ENCODE results near the gene CDC42EP1. TPM values are rescaled to one million over a fixed set of nuclear protein-coding genes. Genes with fewer than 3 reads are reported as not detected.

Gene CDC42EP1
- total RNA-seq, 2 experiments from 2014 or later = 0.42 to 0.47 TPM

DNA sequence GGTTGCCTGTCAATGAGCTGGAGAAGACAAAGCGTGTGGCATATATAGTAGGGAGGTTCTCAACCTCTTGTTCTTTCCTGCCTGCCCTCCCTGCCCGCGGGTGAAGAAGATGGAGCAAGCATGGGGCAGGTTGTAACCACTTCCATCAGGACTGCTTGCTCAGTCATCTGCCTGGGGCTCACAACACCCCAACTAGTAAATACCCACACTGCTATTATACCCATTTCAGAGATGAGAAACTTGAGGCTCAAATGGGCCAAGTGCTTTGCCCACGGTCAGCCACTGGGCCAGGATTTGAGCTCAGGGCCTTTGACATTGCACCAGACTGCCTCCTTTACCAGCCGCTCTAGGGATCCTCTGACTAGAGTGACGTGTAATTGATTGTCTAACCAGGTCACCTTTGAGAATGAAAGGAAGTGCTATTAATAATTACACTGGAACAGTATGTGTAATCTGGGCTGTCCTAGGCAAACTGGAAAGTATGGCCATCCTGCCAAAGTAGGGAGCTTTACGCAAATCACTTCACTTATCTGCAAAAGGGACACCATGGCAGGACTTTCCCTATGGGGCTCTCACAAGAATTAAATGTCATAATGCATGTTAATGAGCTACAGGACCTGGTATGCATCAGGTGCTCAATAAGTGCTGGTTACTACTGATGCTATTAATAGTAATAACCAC is 2.8 kb upstream of the CDC42EP1 start:
- Mint-ChIP-seq H3K36me3 (no peaks in the 10 kb centered on the region), H3K9me3 (ENCODE audit: low read depth) (no peaks in the 10 kb centered on the region), H3K4me3 (no peak overlapping the region), H3K4me1 (peaks cover 15% of the 10 kb centered on the region), H3K27ac (no peak overlapping the region), H3K27me3 (peaks cover 73% of the 10 kb centered on the region)
- DNase-seq (no peak), ATAC-seq (no peak)
- CTCF ChIA-PET = interaction anchor here (1.2 to 22.7 kb wide), 5 partner anchors 10 to 49 kb away, joined by 3 to 661 read pairs (median 8); no protein-coding TSS in a partner anchor

- Mint-ChIP-seq H3K4me1 (peaks cover 16% of the 10 kb centered on the region), H3K27me3 (peaks cover 80% of the 10 kb centered on the region), H3K4me3 (no peak overlapping the region), H3K9me3 (ENCODE audit: low read depth) (no peaks in the 10 kb centered on the region), H3K27ac (no peak overlapping the region), H3K36me3 (no peaks in the 10 kb centered on the region)
- CTCF ChIA-PET = interaction anchor here (0.7 to 22.7 kb wide), 6 partner anchors 8 to 48 kb away, joined by 3 to 661 read pairs (median 6); no protein-coding TSS in a partner anchor
- ATAC-seq (no peak), DNase-seq (no peak)
Measured at GRCh38 chr22:37558815-37559214, 1.5 kb upstream of the CDC42EP1 start.

DNA sequence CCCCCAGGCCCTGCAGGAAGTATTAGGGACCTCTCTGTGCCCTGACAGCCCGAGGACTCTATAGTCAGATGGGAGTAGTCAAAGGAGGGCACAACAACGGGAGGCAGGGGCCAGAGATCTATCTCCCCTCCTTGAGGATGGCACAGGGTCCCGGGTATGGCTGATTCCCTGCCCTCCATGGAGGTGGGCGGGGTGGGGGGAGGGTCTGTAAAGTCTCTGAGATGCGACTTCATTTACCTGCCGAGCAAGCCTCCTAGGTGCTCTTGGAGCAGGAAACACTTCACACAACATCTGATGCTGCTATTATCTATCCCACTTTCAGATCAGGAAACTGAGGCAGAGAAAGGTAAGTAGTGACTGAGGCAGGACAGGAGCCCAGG is 769 bp upstream of the CDC42EP1 start:
- no peak overlapping the region for H3K4me3 Mint-ChIP-seq
- ATAC-seq = no peak
- no peaks in the 10 kb centered on the region for H3K36me3 Mint-ChIP-seq
- H3K27ac Mint-ChIP-seq = no peak overlapping the region
- no peak for DNase-seq
- CTCF ChIA-PET = interaction anchor here (0.7 to 22.7 kb wide), 3 partner anchors 8 to 16 kb away, joined by 3 to 661 read pairs (median 24); no protein-coding TSS in a partner anchor
- H3K27me3 Mint-ChIP-seq = peaks cover 81% of the 10 kb centered on the region
- H3K9me3 Mint-ChIP-seq (ENCODE audit: low read depth) = no peaks in the 10 kb centered on the region
- peaks cover 17% of the 10 kb centered on the region for H3K4me1 Mint-ChIP-seq

DNA sequence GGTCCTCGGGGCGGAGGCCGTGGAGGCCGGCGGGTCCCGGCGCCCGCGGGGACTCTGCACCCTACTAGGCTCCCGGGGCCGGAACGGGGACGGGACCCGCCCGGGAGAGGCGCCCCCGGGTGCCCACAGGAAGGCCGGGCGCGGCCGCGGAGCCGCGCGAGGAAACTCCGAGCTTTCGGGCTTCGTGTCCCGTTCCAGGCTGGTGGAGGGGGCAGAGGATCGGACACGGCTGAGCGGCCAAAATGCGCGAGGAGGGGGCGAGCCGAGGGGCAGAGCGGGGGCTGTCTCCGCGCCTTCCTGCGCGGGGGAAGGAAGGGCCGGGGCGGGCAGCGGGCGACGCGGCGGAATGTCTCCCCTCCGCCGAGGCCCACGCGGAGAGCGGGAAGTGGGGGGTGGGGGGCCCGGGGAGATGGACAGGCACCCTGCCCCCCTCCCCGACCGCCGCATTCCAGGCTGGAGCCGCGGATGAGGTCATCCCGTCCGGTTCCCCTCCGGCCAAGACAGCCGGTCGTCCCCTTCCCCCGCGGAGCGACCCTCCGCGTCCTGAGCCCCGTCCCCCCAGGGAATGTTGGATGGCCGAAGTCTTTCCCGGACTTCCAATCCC is 430 bp downstream of the CDC42EP1 start:
- no peaks in the 10 kb centered on the region for H3K36me3 Mint-ChIP-seq
- H3K4me1 Mint-ChIP-seq = peaks cover 16% of the 10 kb centered on the region
- DNase-seq (no peak), ATAC-seq (no peak)
- CTCF ChIA-PET = interaction anchor here (1.0 to 22.7 kb wide), 5 partner anchors 15 to 32 kb away, joined by 4 to 661 read pairs (median 13); partner anchors contain the start of gene LGALS2
- peak overlapping the region; percentile 13 for H3K4me3 Mint-ChIP-seq
- peaks cover 77% of the 10 kb centered on the region for H3K27me3 Mint-ChIP-seq
- no peaks in the 10 kb centered on the region for H3K9me3 Mint-ChIP-seq (ENCODE audit: low read depth)
- no peak overlapping the region for H3K27ac Mint-ChIP-seq

DNA sequence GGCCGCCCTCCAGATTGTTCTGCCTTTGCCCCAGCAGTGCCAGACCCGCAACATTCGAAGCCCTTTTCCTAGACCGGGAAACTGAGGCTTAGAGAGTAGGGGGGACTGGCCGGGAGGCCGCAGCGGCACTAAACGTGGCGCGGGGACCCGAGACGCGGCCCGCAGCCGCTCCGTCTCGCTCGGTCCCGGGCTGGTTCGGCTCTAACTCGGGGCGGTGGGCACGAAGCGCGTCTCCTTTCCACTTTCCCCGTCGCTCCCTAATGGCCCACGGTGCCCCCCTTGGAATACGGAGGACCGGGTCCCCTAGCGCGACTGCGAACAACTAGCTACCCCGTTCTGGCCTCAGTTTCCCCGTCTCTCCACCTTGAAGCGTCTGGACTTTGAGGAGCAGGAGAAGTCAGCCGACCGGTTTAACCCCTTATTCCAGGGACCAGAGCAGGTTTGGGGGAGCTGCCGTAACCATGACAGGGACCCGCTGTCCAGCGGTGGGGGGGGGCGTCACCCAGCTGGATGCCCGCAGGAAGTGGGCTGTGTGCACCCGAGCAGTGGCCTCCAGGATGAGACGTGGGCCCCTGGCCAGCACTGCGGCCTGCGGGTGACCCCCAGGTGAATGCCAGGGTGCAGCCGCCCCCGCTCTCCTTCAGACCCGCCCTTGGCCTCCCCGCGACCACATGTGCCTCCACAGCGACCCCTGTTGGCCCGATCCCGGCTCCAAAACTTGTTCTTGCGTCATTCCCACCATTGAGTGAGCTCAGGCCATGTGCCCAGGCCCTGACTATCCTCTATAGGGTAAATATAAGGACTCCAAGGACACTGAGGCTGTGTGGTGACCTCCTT is 1.1 kb downstream of the CDC42EP1 start:
- DNase-seq = peak; percentile 87
- H3K4me1 Mint-ChIP-seq = peaks cover 23% of the 10 kb centered on the region
- H3K27ac Mint-ChIP-seq = no peak overlapping the region
- H3K36me3 Mint-ChIP-seq = no peaks in the 10 kb centered on the region
- H3K9me3 Mint-ChIP-seq (ENCODE audit: low read depth) = no peaks in the 10 kb centered on the region
- H3K4me3 Mint-ChIP-seq = peak overlapping the region; percentile 13
- ATAC-seq = peak; percentile 52
- CTCF ChIA-PET = interaction anchor here (0.7 to 22.7 kb wide), 14 partner anchors 9 to 256 kb away, joined by 3 to 661 read pairs (median 4); partner anchors contain the start of genes LGALS1 and LGALS2
- peaks cover 74% of the 10 kb centered on the region for H3K27me3 Mint-ChIP-seq

DNA sequence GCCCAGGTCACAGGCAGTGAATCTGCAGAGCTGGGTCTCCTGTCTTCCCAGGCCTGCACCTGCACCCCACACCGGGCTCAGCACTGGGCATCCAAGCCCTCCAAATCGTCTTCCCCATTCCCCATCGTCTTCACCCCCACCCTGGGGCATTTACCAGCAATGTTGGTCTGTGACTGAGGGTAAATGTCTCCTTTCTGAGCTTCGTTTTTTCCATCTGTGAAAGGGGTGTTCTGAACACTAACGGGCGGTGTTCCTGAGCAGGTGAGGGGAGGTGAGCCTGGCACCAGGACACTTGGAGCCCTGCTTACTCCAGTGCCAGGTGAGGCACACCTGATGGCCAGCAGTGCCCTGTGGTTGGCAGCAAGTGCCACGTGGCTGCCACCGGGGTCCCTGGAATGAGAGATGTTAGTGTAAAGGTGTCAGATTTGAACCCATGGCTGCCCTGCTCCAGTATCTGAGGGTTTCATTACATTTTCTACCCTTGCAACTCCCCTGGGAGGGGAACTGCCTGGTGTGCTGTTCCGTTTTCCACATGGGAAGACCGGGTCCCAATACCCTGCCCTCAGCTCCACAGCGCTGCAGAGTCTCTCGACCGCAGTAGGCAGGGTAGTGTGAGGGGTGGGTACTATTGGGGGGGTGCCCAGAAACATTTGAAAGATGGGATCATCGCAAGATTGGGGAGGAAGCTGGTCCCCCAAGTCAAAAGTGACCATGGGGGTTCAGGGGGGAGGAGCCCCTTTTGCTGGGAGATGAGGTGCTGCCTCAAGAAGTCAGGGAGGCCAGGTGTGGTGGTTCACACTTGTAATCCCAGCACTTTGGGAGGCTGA is 2.0 kb downstream of the CDC42EP1 start:
- H3K9me3 Mint-ChIP-seq (ENCODE audit: low read depth) = no peaks in the 10 kb centered on the region
- CTCF ChIA-PET = interaction anchor here (0.7 to 22.7 kb wide), 14 partner anchors 9 to 257 kb away, joined by 3 to 661 read pairs (median 4); partner anchors contain the start of genes LGALS1 and LGALS2
- H3K27me3 Mint-ChIP-seq = peaks cover 67% of the 10 kb centered on the region
- no peaks in the 10 kb centered on the region for H3K36me3 Mint-ChIP-seq
- H3K4me3 Mint-ChIP-seq = no peak overlapping the region
- ATAC-seq = no peak
- H3K27ac Mint-ChIP-seq = no peak overlapping the region
- peaks cover 32% of the 10 kb centered on the region for H3K4me1 Mint-ChIP-seq
- no peak for DNase-seq

DNA sequence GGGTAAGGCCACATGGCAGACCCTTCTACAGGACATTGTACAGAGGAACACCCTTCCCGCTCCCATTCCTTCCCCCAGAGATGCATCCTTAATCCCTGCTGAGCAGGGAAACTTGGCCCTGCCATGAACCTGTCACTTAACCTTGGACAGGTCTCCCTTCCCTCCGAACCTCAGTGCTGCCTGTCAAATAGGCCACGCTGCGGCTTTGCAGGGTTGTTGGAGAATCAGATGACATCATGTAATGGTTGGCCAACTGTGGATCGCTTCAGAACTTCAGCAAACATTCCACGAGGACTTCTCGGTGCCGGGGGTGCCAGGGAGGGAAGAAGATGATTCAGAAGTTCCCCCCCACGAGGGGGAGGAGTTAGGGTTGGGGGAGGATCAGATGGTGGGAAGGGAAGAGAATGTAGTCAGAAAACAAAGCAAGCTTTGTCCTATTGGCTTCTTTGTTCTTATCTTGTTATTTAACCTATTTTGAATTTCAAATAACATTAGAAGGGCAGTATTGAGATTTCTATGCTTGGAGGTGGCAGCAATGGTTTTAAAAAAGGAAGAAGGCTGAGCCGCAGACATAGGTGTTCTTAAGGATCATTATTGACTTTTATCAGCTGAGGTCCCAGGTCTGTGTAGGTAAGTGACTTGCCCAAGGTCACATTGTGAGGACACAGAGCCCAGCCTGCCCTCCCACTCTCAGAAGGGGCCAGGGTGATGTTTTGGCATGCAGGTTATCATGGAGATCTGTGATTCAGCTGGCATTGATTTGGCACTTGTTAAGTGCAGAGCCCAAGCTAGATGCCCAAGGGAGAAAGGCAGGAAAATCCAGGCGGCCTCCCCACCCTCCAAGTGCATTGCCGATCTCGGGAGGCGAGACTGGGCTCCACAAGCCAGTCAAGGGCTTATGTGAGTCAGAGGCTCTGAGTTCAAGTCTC is 3.1 kb downstream of the CDC42EP1 start:
- no peak for ATAC-seq
- H3K9me3 Mint-ChIP-seq (ENCODE audit: low read depth) = no peaks in the 10 kb centered on the region
- H3K4me3 Mint-ChIP-seq = no peak overlapping the region
- no peak for DNase-seq
- H3K36me3 Mint-ChIP-seq = no peaks in the 10 kb centered on the region
- H3K27ac Mint-ChIP-seq = no peak overlapping the region
- CTCF ChIA-PET = interaction anchor here (0.8 to 22.7 kb wide), 9 partner anchors 18 to 136 kb away, joined by 3 to 661 read pairs (median 4); partner anchors contain the start of genes ELFN2 and GGA1
- peaks cover 36% of the 10 kb centered on the region for H3K4me1 Mint-ChIP-seq
- H3K27me3 Mint-ChIP-seq = peaks cover 56% of the 10 kb centered on the region

DNA sequence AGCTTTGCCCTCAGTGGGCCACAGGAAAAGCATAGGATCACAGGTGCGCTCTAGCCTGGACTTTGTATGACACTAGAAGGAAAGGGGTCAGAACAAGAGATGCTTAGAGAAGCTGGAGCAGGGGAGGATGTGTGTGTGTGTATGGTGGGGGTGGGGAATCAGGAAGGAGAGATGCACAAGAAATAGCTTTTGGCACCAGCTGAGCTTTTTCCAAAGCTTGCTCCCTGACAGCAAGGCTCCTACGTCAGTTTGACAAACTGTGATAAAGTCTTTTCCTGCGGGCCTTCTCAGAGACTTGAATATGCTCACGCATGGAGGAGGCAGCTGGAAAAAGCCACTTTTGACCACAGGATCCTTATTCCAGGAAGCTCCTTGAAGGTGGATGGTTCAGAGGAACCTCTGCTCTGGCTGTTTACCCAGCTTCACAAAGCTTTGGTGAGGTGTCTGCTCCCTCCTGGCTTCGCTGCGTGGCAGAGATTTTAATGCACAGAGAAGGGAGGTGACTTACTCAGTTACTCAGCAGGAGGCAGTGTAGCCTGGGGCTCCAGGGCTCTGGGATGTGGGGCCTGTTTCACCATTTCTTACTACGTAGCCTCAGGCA is 3.9 kb downstream of the CDC42EP1 start:
- Mint-ChIP-seq H3K4me3 (no peak overlapping the region), H3K4me1 (peaks cover 36% of the 10 kb centered on the region), H3K27ac (no peak overlapping the region), H3K9me3 (ENCODE audit: low read depth) (no peaks in the 10 kb centered on the region), H3K36me3 (no peaks in the 10 kb centered on the region), H3K27me3 (peaks cover 48% of the 10 kb centered on the region)
- ATAC-seq (no peak), DNase-seq (no peak)
- CTCF ChIA-PET = interaction anchor here (0.8 to 22.7 kb wide), 9 partner anchors 19 to 136 kb away, joined by 3 to 661 read pairs (median 6); partner anchors contain the start of gene ELFN2

DNA sequence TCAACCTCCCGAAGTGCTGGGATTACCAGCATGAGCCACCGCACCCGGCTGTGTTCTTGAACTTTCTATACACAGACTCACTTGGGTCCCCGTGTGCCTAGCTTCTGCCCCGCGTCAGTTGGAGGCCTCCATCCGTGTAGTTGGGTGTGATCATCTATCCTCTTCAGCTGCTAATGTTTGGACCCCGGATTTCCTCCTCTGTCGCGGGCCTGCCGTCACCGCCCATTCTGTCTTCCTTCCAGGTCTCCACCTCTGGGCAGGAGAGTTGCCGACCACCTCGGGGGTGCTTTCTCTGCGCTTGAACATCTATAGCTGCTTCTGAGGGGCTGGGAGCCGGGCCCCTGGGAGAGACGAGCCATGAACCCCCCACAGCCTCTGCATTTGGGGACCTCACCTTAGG is 5.5 kb downstream of the CDC42EP1 start:
- ATAC-seq (no peak), DNase-seq (no peak)
- Mint-ChIP-seq H3K27ac (peak overlapping the region; percentile 86), H3K9me3 (ENCODE audit: low read depth) (no peaks in the 10 kb centered on the region), H3K4me3 (no peak overlapping the region), H3K4me1 (peaks cover 36% of the 10 kb centered on the region), H3K36me3 (no peaks in the 10 kb centered on the region), H3K27me3 (peaks cover 46% of the 10 kb centered on the region)
- CTCF ChIA-PET = interaction anchor here (0.8 to 22.7 kb wide), 18 partner anchors 8 to 322 kb away, joined by 3 to 661 read pairs (median 14); partner anchors contain the start of genes CYTH4, GGA1, LGALS2 and RAC2

GRCh38 chr22:37566329-37566837 is 6.1 kb downstream of the CDC42EP1 start:
- peaks cover 41% of the 10 kb centered on the region for H3K27me3 Mint-ChIP-seq
- peaks cover 34% of the 10 kb centered on the region for H3K4me1 Mint-ChIP-seq
- H3K9me3 Mint-ChIP-seq (ENCODE audit: low read depth) = no peaks in the 10 kb centered on the region
- CTCF ChIA-PET = interaction anchor here (0.8 to 22.7 kb wide), 28 partner anchors 8 to 367 kb away, joined by 3 to 661 read pairs (median 8); partner anchors contain the start of genes CYTH4, GGA1, LGALS2 and MFNG
- DNase-seq (peak; percentile 69), ATAC-seq (peak; percentile 35)
- no peaks in the 10 kb centered on the region for H3K36me3 Mint-ChIP-seq
- no peak overlapping the region for H3K4me3 Mint-ChIP-seq
- H3K27ac Mint-ChIP-seq = peak overlapping the region; percentile 86

Data from activated CD8-positive, alpha-beta memory T cell treated with anti-CD3 and anti-CD28 coated beads, Interleukin-2, amount 10 ng/mL, durations not matched to agents 7 days and 5 days (primary cell).